Prostate gland (tissue), 2 donors: ENCODE results near the gene NAP1L4. TPM values are rescaled to one million over a fixed set of nuclear protein-coding genes. Genes with fewer than 3 reads are reported as not detected.
A peak's percentile ranks its signal among the peaks of the same experiment; 100 is the strongest.

ENCODE experiments used
- DNase-seq: peaks from one replicate; pipeline ENCODE4 v3.0.0-alpha.2; 2019; ENCODE audit warnings: low spot score
- H3K27ac ChIP-seq, 2 donors: fragments of 200-600 bp; sonication (generic); 2 replicates each; pipeline ENCODE4 v1.5.1; 2017 to 2019
- H3K27me3 ChIP-seq: fragments of 200-600 bp; sonication (generic); replicated peaks from 2 replicates; pipeline ENCODE4 v1.5.1; 2019; ENCODE audit not compliant: insufficient read depth
- H3K36me3 ChIP-seq, 2 donors: fragments of 200-600 bp; sonication (generic); 1 replicate in 1 of 2; 2 replicates in 1 of 2; pipeline versions ENCODE4 v1.5.1 to v1.8.1; 2017 to 2019
- H3K4me1 ChIP-seq: fragments of 200-600 bp; sonication (generic); replicated peaks from 2 replicates; pipeline ENCODE4 v1.5.1; 2019
- H3K4me3 ChIP-seq, 2 donors: fragments of 200-600 bp; sonication (generic); 2 replicates each; pipeline ENCODE4 v1.5.1; 2017 to 2019
- H3K9me3 ChIP-seq: fragments of 200-600 bp; sonication (generic); 2 replicates; pipeline ENCODE4 v1.5.1; 2017
- CTCF ChIP-seq, 4 experiments: fragments of 200-600 bp in 2 of 4; fragments of 450-650 bp in 2 of 4; sonication (generic) in 2 of 4; IDR thresholded peaks; 1 replicate in 3 of 4; 2 replicates in 1 of 4; pipeline ENCODE4 v1.5.1; 2016 to 2019; ENCODE audit warnings: antibody characterized with exemption in 4 of 4, mild to moderate bottlenecking in 2 of 4, moderate library complexity in 2 of 4
- POLR2A ChIP-seq: fragments of 450-650 bp; IDR thresholded peaks from one replicate; pipeline ENCODE4 v1.6.1; 2016; ENCODE audit warnings: antibody characterized with exemption, mild to moderate bottlenecking
- POLR2AphosphoS5 ChIP-seq: sonication (generic); formaldehyde crosslinking; IDR thresholded peaks from one replicate; pipeline ENCODE4 v1.6.1; 2017; ENCODE audit warnings: antibody characterized with exemption
- WGBS: methylation state at CpG from one replicate; pipeline ENCODE4 v1.1.5; 2018; 5-methylcytosine and 5-hydroxymethylcytosine counted together
- intact Hi-C: fragments of 100-400 bp; cut with DNase I; formaldehyde crosslinking; loops from one replicate; pipeline ENCODE4 v1.14.2; 2022
- total RNA-seq, 2 donors: library from RNA; depleted of rRNA; stranded (reverse); fragments of >200 nt; gene quantifications; one replicate each; pipeline ENCODE4 v1.1.0, GENCODE V29; 2016

The NAP1L4 gene
- total RNA-seq, 2 donors from 2014 or later, result 103 to 131 TPM

- no peaks in the 10 kb centered on the region for H3K9me3 ChIP-seq
- intact Hi-C loops, result no loop called here
- H3K4me1 ChIP-seq, result peaks cover 4% of the 10 kb centered on the region
- no peaks in the 10 kb centered on the region for H3K27me3 ChIP-seq
- H3K36me3 ChIP-seq, result peaks cover 0 to 13% of the 10 kb centered on the region in 2 donors
- H3K27ac ChIP-seq, result no peak overlapping the region
- no peak overlapping the region for H3K4me3 ChIP-seq
- 87% methylated on average over 11 of the region's 11 CpGs for WGBS
- DNase-seq, result no peak
- no peak for TF ChIP-seq POLR2AphosphoS5
Measured at GRCh38 chr11:2949920-2950319, 42.2 kb downstream of the NAP1L4 start.

GRCh38 chr11:2947744-2948143 is 44.4 kb downstream of the NAP1L4 start:
- Histone ChIP-seq H3K36me3 (peaks cover 0 to 5% of the 10 kb centered on the region in 2 donors), H3K4me1 (peaks cover 4% of the 10 kb centered on the region), H3K27ac (no peak overlapping the region), H3K9me3 (no peaks in the 10 kb centered on the region), H3K27me3 (no peaks in the 10 kb centered on the region), H3K4me3 (no peak overlapping the region)
- TF ChIP-seq POLR2A, result no peak
- no peak for TF ChIP-seq CTCF (IDR thresholded peaks at IDR 0.05)
- no peak for TF ChIP-seq POLR2AphosphoS5
- DNase-seq, result no peak
- 91% methylated on average over 11 of the region's 11 CpGs for WGBS
- intact Hi-C loops, result no loop called here

GRCh38 chr11:2945757-2946287 is 46.3 kb downstream of the NAP1L4 start:
- no peaks in the 10 kb centered on the region for H3K27me3 ChIP-seq
- intact Hi-C loops, result no loop called here
- peaks cover 0 to 5% of the 10 kb centered on the region in 2 donors for H3K36me3 ChIP-seq
- peaks cover 4% of the 10 kb centered on the region for H3K4me1 ChIP-seq
- 53% methylated on average over 3 of the region's 8 CpGs for WGBS
- H3K4me3 ChIP-seq, result no peak overlapping the region
- no peaks in the 10 kb centered on the region for H3K9me3 ChIP-seq
- H3K27ac ChIP-seq, result no peak overlapping the region
- DNase-seq, result no peak
- TF ChIP-seq POLR2AphosphoS5 (no peak), CTCF (IDR thresholded peaks at IDR 0.05) (no peak), POLR2A (no peak)

- peak overlapping the region in 1 of 2 donors; percentile 1 for H3K4me3 ChIP-seq
- 17% methylated on average over 16 of the region's 16 CpGs for WGBS
Measured at GRCh38 chr11:2945031-2945756, 46.9 kb downstream of the NAP1L4 start.

GRCh38 chr11:2944530-2944929 is 47.6 kb downstream of the NAP1L4 start:
- 95% methylated on average over 24 of the region's 24 CpGs for WGBS
- Histone ChIP-seq H3K36me3 (peaks cover 0 to 5% of the 10 kb centered on the region in 2 donors), H3K27me3 (no peaks in the 10 kb centered on the region), H3K4me3 (no peak overlapping the region), H3K4me1 (peaks cover 4% of the 10 kb centered on the region), H3K27ac (no peak overlapping the region), H3K9me3 (no peaks in the 10 kb centered on the region)
- intact Hi-C loops, result no loop called here
- no peak for TF ChIP-seq POLR2A
- no peak for TF ChIP-seq CTCF (IDR thresholded peaks at IDR 0.05)
- DNase-seq, result no peak

More at GRCh38 chr11:2945031-2945756, 46.9 kb downstream of the NAP1L4 start:
- peak; percentile 90 for DNase-seq
- Histone ChIP-seq H3K9me3 (no peaks in the 10 kb centered on the region), H3K27me3 (no peaks in the 10 kb centered on the region), H3K4me1 (peaks cover 4% of the 10 kb centered on the region), H3K36me3 (peaks cover 0 to 5% of the 10 kb centered on the region in 2 donors), H3K27ac (peak overlapping the region in 1 of 2 donors; percentile 40)
- no peak for TF ChIP-seq CTCF (IDR thresholded peaks at IDR 0.05)
- TF ChIP-seq POLR2A, result no peak
- TF ChIP-seq POLR2AphosphoS5, result peak; percentile 79
- intact Hi-C loops, result no loop called here
